Measurements from ENCODE around the gene GALNT18. TPM values are rescaled to one million over a fixed set of nuclear protein-coding genes. Genes with fewer than 3 reads are reported as not detected.

Gene GALNT18
- total RNA-seq, 1 donor from 2014 or later = 22.1 TPM

GRCh38 chr11:11572386-11572785 lies 49.4 kb downstream of the GALNT18 start:
- Histone ChIP-seq H3K36me3 (no peaks in the 10 kb centered on the region), H3K9me3 (no peaks in the 10 kb centered on the region), H3K4me3 (no peak overlapping the region), H3K4me1 (peaks cover 31% of the 10 kb centered on the region), H3K27me3 (no peaks in the 10 kb centered on the region), H3K27ac (no peak overlapping the region)
- intact Hi-C loops (cut with DNase I) = no loop called here
- no peak for DNase-seq (ENCODE audit: extremely low spot score in 2 of 2)
- no peak for TF ChIP-seq POLR2AphosphoS5 (IDR thresholded peaks at IDR 0.05; ENCODE audit: insufficient read depth in 1 of 2, low read depth in 1 of 2)
- no peak for TF ChIP-seq POLR2A (IDR thresholded peaks at IDR 0.05)
- TF ChIP-seq, protein P1, sequence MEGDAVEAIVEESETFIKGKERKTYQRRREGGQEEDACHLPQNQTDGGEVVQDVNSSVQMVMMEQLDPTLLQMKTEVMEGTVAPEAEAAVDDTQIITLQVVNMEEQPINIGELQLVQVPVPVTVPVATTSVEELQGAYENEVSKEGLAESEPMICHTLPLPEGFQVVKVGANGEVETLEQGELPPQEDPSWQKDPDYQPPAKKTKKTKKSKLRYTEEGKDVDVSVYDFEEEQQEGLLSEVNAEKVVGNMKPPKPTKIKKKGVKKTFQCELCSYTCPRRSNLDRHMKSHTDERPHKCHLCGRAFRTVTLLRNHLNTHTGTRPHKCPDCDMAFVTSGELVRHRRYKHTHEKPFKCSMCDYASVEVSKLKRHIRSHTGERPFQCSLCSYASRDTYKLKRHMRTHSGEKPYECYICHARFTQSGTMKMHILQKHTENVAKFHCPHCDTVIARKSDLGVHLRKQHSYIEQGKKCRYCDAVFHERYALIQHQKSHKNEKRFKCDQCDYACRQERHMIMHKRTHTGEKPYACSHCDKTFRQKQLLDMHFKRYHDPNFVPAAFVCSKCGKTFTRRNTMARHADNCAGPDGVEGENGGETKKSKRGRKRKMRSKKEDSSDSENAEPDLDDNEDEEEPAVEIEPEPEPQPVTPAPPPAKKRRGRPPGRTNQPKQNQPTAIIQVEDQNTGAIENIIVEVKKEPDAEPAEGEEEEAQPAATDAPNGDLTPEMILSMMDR (IDR thresholded peaks at IDR 0.05) = no peak

DNA sequence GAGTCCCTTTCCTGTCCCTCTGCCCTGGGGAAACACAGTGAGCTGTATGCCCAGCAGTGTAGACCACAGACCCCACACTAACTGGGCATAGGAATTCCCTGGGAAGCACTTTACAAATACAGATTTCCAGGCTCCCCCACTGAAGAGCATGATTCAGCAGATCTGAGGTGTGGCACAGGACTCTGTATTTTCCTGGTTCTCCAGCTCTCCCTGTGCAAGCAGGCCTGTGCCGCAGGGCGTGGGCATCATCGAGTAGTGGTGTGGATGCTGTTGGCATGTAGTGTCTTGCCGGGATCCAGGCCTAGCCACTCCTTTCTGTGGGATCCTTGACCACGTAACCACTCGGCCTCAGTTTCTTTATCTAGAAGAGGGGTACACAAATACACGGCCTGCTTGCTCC lies 49.9 kb downstream of the GALNT18 start:
- intact Hi-C loops (cut with DNase I) = no loop called here
- H3K36me3 ChIP-seq = no peaks in the 10 kb centered on the region
- H3K9me3 ChIP-seq = no peaks in the 10 kb centered on the region
- no peak overlapping the region for H3K4me3 ChIP-seq
- H3K27me3 ChIP-seq = no peaks in the 10 kb centered on the region
- DNase-seq (ENCODE audit: extremely low spot score in 2 of 2) = no peak
- no peak overlapping the region for H3K27ac ChIP-seq
- TF ChIP-seq, protein P1 (IDR thresholded peaks at IDR 0.05) = no peak
- TF ChIP-seq POLR2AphosphoS5 (IDR thresholded peaks at IDR 0.05; ENCODE audit: insufficient read depth in 1 of 2, low read depth in 1 of 2) = no peak
- H3K4me1 ChIP-seq = peaks cover 33% of the 10 kb centered on the region

GRCh38 chr11:11570823-11571222 lies 51.0 kb downstream of the GALNT18 start:
- TF ChIP-seq POLR2A (IDR thresholded peaks at IDR 0.05) (no peak), POLR2AphosphoS5 (IDR thresholded peaks at IDR 0.05; ENCODE audit: insufficient read depth in 1 of 2, low read depth in 1 of 2) (no peak)
- TF ChIP-seq, protein P1 (IDR thresholded peaks at IDR 0.05) = no peak
- Histone ChIP-seq H3K27ac (no peak overlapping the region), H3K27me3 (no peaks in the 10 kb centered on the region), H3K36me3 (no peaks in the 10 kb centered on the region), H3K9me3 (no peaks in the 10 kb centered on the region), H3K4me1 (peaks cover 33% of the 10 kb centered on the region), H3K4me3 (no peak overlapping the region)
- intact Hi-C loops (cut with DNase I) = no loop called here
- no peak for DNase-seq (ENCODE audit: extremely low spot score in 2 of 2)

DNA sequence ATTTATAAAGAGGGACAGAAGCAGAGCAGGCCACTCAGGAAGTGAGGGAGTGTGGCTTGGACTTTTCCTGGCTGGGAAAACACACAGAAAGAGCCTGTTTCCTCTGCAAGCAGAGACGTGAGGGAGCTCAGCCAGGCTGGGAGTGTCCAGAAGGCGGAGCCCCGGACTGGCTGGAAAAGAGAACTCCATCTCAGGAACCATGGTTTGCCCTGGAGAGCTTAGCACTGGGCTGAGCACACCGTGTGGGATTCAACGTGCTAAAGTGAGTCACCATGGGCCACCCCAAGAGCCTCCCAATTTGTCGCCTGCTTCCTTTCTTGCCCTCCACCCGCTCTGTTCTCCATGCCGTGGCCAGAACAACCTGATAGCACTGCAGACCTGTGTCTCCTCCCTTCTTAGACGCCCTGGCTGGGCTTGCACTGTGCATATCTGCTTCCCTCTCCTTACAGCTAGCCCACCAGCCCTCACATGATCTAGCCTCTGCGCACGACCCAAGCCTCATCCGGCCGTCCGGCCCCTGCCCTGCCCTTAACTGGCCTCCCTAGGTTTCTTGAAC lies 51.8 kb downstream of the GALNT18 start:
- intact Hi-C loops (cut with DNase I) = no loop called here
- peaks cover 33% of the 10 kb centered on the region for H3K4me1 ChIP-seq
- no peak for DNase-seq (ENCODE audit: extremely low spot score in 2 of 2)
- H3K9me3 ChIP-seq = no peaks in the 10 kb centered on the region
- H3K27me3 ChIP-seq = no peaks in the 10 kb centered on the region
- H3K4me3 ChIP-seq = no peak overlapping the region
- no peaks in the 10 kb centered on the region for H3K36me3 ChIP-seq
- TF ChIP-seq, protein P1 (IDR thresholded peaks at IDR 0.05) = no peak
- TF ChIP-seq POLR2AphosphoS5 (IDR thresholded peaks at IDR 0.05; ENCODE audit: insufficient read depth in 1 of 2, low read depth in 1 of 2) (peak in 1 of 2 donors; percentile 36), POLR2A (IDR thresholded peaks at IDR 0.05) (no peak)
- H3K27ac ChIP-seq = peak overlapping the region; percentile 46

DNA sequence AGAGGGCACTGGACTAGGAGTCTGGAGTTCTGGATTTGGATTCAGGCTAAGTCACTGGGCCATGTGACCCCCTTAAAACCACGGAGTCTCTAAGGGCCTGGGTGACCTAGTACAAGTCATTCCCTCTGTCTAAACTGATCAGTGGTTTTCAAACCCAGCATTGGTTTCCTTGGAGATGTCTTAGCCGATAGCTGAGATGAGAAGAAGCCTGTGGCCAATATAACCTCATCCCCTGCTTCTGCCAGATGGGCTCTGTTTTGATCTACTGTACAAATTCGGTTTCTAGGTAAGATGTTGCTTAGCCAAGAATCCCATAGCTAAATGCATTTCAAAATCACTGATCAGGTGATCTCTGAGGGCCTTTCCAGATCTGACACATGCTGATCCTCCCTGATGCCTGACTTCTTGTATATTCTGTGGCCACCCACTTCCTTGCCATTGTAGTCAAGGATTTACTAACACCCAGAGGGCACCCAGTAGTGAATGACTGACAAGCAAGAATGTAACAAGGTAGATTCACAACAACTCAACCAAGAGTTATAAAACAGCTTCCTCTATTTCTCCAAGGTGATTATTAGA lies 53.1 kb downstream of the GALNT18 start:
- intact Hi-C loops (cut with DNase I) = no loop called here
- Histone ChIP-seq H3K36me3 (no peaks in the 10 kb centered on the region), H3K27ac (peak overlapping the region; percentile 49), H3K27me3 (no peaks in the 10 kb centered on the region), H3K4me3 (no peak overlapping the region), H3K4me1 (peaks cover 33% of the 10 kb centered on the region), H3K9me3 (no peaks in the 10 kb centered on the region)
- no peak for DNase-seq (ENCODE audit: extremely low spot score in 2 of 2)
- TF ChIP-seq, protein P1 (IDR thresholded peaks at IDR 0.05) = no peak
- TF ChIP-seq POLR2A (IDR thresholded peaks at IDR 0.05) (no peak), POLR2AphosphoS5 (IDR thresholded peaks at IDR 0.05; ENCODE audit: insufficient read depth in 1 of 2, low read depth in 1 of 2) (peak in 1 of 2 donors; percentile 18)
